ENCODE results near the gene CTNNBIP1. TPM values are rescaled to one million over a fixed set of nuclear protein-coding genes. Genes with fewer than 3 reads are reported as not detected.

The CTNNBIP1 gene
- total and polyA plus RNA-seq, 9 of the 15 experiments (the other 6 are each of a cell fraction or from before 2014, with no cell fraction given), result 0.65 to 29.2 (median 14.7) TPM

DNA sequence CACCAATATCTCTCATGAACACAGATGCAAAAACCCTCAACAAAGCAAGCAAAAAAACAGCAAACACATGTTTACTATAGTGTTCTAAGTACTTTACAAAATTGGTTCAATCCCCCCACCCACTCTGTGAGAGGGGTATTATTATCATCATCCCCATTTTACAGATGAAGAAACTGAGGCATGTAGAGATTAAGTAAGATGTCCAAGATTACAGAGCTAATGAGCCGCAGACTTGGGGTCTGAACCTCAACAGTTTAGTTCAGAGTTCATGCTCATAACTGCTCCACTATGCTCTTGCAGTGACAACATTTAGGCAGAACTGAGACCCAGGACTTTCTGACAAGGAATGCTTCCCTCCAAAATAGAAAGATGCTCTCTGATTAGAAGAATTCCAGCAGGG lies 108.2 kb downstream of the CTNNBIP1 start:
- ChIA-PET POLR2A (interaction anchor here (0.7 kb wide), 1 partner anchor 8 kb away, joined by 3 read pairs; no protein-coding TSS in a partner anchor), CTCF (ENCODE audit: low intra/inter-chr PET ratio) (no interaction called here)
- FAIRE-seq (no peak), DNase-seq (ENCODE audit: extremely low read depth in 1 of 4, low spot score in 3 of 4) (no peak), ATAC-seq (no peak)
- H3K4me1 ChIP-seq (replicated peaks in 1 of 2; ENCODE audit: control insufficient read depth in 2 of 2, insufficient read depth in 2 of 2, low read length in 2 of 2), result peaks cover 4 to 12% of the 10 kb centered on the region in 2 experiments; a peak in 3 of 5 replicates
- intact Hi-C loops (cut with micrococcal nuclease) (no loop called here), in situ Hi-C loops (cut with MboI) (no loop called here)
- no peak overlapping the region for H3K4me2 ChIP-seq (ENCODE audit: insufficient read depth, low read length)
- no peak overlapping the region for H3K4me3 ChIP-seq
- H3K79me2 ChIP-seq (ENCODE audit: control insufficient read depth, insufficient read depth, low read length), result no peaks in the 10 kb centered on the region
- H3K9me3 ChIP-seq (replicated peaks; ENCODE audit: control insufficient read depth, insufficient read depth, low read depth, low read length), result no peaks in the 10 kb centered on the region
- WGBS (ENCODE audit: insufficient coverage, low coverage, missing lambda C conversion rate), result 59% methylated on average over 1 of the region's 1 CpG
- H3K36me3 ChIP-seq (ENCODE audit: control insufficient read depth, insufficient read depth, low read length), result no peaks in the 10 kb centered on the region
- no peak overlapping the region for H3K27ac ChIP-seq (ENCODE audit: extremely low read depth, low read depth, low read length)
- H3K27me3 ChIP-seq (ENCODE audit: control insufficient read depth in 2 of 2, insufficient read depth in 2 of 2, low read length in 2 of 2), result no peaks in the 10 kb centered on the region
- no peak overlapping the region for H3K9ac ChIP-seq (ENCODE audit: insufficient read depth in 1 of 2, low read depth in 2 of 2, low read length in 2 of 2)
- peaks cover 3% of the 10 kb centered on the region for H4K20me1 ChIP-seq (replicated peaks; ENCODE audit: control insufficient read depth, insufficient read depth, low read length)
- H2AFZ ChIP-seq (ENCODE audit: low read depth, low read length), result no peak overlapping the region
- no peaks in the 10 kb centered on the region for H3K9me1 ChIP-seq (ENCODE audit: control insufficient read depth, insufficient read depth, low read length)
- no TSS peak for BruUV-seq (replicated peaks)
- TF ChIP-seq, protein P1, sequence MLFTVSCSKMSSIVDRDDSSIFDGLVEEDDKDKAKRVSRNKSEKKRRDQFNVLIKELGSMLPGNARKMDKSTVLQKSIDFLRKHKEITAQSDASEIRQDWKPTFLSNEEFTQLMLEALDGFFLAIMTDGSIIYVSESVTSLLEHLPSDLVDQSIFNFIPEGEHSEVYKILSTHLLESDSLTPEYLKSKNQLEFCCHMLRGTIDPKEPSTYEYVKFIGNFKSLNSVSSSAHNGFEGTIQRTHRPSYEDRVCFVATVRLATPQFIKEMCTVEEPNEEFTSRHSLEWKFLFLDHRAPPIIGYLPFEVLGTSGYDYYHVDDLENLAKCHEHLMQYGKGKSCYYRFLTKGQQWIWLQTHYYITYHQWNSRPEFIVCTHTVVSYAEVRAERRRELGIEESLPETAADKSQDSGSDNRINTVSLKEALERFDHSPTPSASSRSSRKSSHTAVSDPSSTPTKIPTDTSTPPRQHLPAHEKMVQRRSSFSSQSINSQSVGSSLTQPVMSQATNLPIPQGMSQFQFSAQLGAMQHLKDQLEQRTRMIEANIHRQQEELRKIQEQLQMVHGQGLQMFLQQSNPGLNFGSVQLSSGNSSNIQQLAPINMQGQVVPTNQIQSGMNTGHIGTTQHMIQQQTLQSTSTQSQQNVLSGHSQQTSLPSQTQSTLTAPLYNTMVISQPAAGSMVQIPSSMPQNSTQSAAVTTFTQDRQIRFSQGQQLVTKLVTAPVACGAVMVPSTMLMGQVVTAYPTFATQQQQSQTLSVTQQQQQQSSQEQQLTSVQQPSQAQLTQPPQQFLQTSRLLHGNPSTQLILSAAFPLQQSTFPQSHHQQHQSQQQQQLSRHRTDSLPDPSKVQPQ (CRISPR knock-in tag; IDR thresholded peaks at IDR 0.05; ENCODE audit: borderline replicate concordance), result no peak
- TF ChIP-seq JUN (IDR thresholded peaks at IDR 0.05; ENCODE audit: borderline replicate concordance, low read depth, low read length) (no peak), JUN (CRISPR knock-in tag; IDR thresholded peaks at IDR 0.05; ENCODE audit: borderline replicate concordance) (no peak), KDM1A (IDR thresholded peaks at IDR 0.05) (peak; percentile 55 to 61; a peak in 3 of 4 replicates), ZHX1 (conservative IDR thresholded peaks at IDR 0.05; ENCODE audit: low read length) (no peak), NCOA6 (IDR thresholded peaks at IDR 0.05) (no peak), ZBTB26 (CRISPR knock-in tag; IDR thresholded peaks at IDR 0.05) (no peak), CBX8 (IDR thresholded peaks at IDR 0.05; ENCODE audit: borderline replicate concordance, extremely low read depth, low read depth, low read length, poor library complexity, severe bottlenecking) (no peak), ATF6 (CRISPR knock-in tag; IDR thresholded peaks at IDR 0.05) (no peak), ZNF780A (CRISPR knock-in tag; IDR thresholded peaks at IDR 0.05) (no peak), MAZ (CRISPR knock-in tag; conservative IDR thresholded peaks at IDR 0.05 in 1 of 2, IDR thresholded peaks at IDR 0.05 in 1 of 2) (no peak), SMC3 (conservative IDR thresholded peaks at IDR 0.05; ENCODE audit: insufficient read depth, low read depth, low read length) (no peak), ZNF232 (CRISPR knock-in tag; IDR thresholded peaks at IDR 0.05) (no peak)
